ENCODE data around the gene TRAF2. TPM values are rescaled to one million over a fixed set of nuclear protein-coding genes. Genes with fewer than 3 reads are reported as not detected.
A peak's percentile ranks its signal among the peaks of the same experiment; 100 is the strongest.

TRAF2 gene
- total and polyA plus RNA-seq, 9 of the 15 experiments (the other 6 are each of a cell fraction or from before 2014, with no cell fraction given), result 0.24 to 45.2 (median 18.0) TPM

DNA sequence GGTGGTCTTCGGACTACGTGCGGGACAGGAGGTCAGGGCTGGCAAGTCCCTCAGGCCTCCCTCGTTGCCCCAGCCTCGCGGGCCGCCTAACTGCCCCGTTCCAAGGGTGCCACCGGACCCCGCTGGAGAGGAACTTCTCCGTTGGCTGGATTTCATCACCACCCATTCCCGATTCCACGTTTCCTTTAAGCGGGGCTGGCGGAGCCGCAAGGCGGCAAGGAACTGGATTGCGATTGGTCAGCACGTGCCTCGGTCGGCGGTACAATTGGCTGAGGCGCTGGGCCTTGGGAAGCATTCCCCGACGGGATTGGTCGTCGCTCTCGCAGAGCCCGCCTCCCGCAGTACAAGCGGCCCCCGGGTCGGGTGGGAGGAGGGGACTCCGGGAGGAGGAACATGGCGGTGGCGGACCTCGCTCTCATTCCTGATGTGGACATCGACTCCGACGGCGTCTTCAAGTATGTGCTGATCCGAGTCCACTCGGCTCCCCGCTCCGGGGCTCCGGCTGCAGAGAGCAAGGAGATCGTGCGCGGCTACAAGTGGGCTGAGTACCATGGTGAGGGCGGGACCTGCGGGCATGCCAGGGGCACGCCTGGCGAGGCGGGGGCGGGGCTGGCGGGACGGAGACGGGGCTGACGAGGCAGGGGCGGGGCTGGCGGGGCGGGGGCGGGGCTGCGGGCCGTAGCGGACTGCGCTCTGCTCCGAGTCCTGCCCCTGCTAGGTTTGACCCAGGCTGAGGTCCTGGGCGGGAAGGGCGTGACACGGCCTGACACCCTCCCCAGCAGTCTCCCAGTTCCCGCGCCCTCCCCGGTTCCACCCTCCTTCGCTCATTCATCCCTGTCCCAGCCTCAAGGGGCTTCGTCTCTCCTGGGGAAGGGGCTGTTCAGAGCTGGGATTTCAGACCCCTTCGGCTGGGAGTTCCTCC is 37.0 kb upstream of the TRAF2 start, which contains the start of gene PHPT1 (continued):
- TF ChIP-seq, protein P1, sequence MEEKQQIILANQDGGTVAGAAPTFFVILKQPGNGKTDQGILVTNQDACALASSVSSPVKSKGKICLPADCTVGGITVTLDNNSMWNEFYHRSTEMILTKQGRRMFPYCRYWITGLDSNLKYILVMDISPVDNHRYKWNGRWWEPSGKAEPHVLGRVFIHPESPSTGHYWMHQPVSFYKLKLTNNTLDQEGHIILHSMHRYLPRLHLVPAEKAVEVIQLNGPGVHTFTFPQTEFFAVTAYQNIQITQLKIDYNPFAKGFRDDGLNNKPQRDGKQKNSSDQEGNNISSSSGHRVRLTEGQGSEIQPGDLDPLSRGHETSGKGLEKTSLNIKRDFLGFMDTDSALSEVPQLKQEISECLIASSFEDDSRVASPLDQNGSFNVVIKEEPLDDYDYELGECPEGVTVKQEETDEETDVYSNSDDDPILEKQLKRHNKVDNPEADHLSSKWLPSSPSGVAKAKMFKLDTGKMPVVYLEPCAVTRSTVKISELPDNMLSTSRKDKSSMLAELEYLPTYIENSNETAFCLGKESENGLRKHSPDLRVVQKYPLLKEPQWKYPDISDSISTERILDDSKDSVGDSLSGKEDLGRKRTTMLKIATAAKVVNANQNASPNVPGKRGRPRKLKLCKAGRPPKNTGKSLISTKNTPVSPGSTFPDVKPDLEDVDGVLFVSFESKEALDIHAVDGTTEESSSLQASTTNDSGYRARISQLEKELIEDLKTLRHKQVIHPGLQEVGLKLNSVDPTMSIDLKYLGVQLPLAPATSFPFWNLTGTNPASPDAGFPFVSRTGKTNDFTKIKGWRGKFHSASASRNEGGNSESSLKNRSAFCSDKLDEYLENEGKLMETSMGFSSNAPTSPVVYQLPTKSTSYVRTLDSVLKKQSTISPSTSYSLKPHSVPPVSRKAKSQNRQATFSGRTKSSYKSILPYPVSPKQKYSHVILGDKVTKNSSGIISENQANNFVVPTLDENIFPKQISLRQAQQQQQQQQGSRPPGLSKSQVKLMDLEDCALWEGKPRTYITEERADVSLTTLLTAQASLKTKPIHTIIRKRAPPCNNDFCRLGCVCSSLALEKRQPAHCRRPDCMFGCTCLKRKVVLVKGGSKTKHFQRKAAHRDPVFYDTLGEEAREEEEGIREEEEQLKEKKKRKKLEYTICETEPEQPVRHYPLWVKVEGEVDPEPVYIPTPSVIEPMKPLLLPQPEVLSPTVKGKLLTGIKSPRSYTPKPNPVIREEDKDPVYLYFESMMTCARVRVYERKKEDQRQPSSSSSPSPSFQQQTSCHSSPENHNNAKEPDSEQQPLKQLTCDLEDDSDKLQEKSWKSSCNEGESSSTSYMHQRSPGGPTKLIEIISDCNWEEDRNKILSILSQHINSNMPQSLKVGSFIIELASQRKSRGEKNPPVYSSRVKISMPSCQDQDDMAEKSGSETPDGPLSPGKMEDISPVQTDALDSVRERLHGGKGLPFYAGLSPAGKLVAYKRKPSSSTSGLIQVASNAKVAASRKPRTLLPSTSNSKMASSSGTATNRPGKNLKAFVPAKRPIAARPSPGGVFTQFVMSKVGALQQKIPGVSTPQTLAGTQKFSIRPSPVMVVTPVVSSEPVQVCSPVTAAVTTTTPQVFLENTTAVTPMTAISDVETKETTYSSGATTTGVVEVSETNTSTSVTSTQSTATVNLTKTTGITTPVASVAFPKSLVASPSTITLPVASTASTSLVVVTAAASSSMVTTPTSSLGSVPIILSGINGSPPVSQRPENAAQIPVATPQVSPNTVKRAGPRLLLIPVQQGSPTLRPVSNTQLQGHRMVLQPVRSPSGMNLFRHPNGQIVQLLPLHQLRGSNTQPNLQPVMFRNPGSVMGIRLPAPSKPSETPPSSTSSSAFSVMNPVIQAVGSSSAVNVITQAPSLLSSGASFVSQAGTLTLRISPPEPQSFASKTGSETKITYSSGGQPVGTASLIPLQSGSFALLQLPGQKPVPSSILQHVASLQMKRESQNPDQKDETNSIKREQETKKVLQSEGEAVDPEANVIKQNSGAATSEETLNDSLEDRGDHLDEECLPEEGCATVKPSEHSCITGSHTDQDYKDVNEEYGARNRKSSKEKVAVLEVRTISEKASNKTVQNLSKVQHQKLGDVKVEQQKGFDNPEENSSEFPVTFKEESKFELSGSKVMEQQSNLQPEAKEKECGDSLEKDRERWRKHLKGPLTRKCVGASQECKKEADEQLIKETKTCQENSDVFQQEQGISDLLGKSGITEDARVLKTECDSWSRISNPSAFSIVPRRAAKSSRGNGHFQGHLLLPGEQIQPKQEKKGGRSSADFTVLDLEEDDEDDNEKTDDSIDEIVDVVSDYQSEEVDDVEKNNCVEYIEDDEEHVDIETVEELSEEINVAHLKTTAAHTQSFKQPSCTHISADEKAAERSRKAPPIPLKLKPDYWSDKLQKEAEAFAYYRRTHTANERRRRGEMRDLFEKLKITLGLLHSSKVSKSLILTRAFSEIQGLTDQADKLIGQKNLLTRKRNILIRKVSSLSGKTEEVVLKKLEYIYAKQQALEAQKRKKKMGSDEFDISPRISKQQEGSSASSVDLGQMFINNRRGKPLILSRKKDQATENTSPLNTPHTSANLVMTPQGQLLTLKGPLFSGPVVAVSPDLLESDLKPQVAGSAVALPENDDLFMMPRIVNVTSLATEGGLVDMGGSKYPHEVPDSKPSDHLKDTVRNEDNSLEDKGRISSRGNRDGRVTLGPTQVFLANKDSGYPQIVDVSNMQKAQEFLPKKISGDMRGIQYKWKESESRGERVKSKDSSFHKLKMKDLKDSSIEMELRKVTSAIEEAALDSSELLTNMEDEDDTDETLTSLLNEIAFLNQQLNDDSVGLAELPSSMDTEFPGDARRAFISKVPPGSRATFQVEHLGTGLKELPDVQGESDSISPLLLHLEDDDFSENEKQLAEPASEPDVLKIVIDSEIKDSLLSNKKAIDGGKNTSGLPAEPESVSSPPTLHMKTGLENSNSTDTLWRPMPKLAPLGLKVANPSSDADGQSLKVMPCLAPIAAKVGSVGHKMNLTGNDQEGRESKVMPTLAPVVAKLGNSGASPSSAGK (IDR thresholded peaks at IDR 0.05), result peak; percentile 36
- TF ChIP-seq L3MBTL2 (IDR thresholded peaks at IDR 0.05) (peak; percentile 59), BHLHE40 (IDR thresholded peaks at IDR 0.05; ENCODE audit: low read length) (peak; percentile 92), ZNF224 (CRISPR knock-in tag; IDR thresholded peaks at IDR 0.05) (no peak), FOS (IDR thresholded peaks at IDR 0.05; ENCODE audit: extremely low read depth, insufficient read length) (peak; percentile 99), ERF (CRISPR knock-in tag; IDR thresholded peaks at IDR 0.05) (peak; percentile 84)
